Uterus (tissue), 2 donors: ENCODE measurements around the gene CAMK2D.

ENCODE experiments used
- POLR2A ChIP-seq, 2 donors: fragments of 450-650 bp; IDR thresholded peaks; one replicate each; pipeline ENCODE4 v1.6.1; 2016; ENCODE audit warnings: antibody characterized with exemption in 2 of 2, mild to moderate bottlenecking in 1 of 2, moderate library complexity in 1 of 2
- TF ChIP-seq, protein P1 (sequence below), 4 experiments: fragments of 200-600 bp in 2 of 4; fragments of 450-650 bp in 2 of 4; sonication (generic) in 2 of 4; IDR thresholded peaks; one replicate each; pipeline ENCODE4 v1.5.1; 2016 to 2019; ENCODE audit warnings: antibody characterized with exemption in 4 of 4, mild to moderate bottlenecking in 2 of 4, moderate library complexity in 1 of 4

DNA sequence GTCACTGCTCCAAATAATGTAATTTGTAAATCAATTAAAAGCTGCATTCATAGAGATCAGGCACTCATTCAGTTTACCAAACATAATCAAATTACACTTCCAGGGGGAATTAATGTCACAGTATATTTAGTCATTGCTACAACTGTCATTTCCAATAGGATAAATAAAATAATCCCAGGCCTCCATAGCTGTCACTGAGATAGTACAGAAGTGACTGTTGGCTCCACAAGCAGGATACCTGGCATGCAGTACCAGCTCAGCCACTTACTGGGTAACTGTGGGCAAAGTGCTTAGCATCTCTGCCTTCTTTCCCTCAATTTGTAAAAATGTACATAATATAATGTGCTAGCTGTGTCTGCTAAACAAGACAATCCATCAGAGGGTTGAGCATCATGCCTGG is 128.1 kb downstream of the CAMK2D start:
- TF ChIP-seq, protein P1, sequence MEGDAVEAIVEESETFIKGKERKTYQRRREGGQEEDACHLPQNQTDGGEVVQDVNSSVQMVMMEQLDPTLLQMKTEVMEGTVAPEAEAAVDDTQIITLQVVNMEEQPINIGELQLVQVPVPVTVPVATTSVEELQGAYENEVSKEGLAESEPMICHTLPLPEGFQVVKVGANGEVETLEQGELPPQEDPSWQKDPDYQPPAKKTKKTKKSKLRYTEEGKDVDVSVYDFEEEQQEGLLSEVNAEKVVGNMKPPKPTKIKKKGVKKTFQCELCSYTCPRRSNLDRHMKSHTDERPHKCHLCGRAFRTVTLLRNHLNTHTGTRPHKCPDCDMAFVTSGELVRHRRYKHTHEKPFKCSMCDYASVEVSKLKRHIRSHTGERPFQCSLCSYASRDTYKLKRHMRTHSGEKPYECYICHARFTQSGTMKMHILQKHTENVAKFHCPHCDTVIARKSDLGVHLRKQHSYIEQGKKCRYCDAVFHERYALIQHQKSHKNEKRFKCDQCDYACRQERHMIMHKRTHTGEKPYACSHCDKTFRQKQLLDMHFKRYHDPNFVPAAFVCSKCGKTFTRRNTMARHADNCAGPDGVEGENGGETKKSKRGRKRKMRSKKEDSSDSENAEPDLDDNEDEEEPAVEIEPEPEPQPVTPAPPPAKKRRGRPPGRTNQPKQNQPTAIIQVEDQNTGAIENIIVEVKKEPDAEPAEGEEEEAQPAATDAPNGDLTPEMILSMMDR (IDR thresholded peaks at IDR 0.05): no peak
- TF ChIP-seq POLR2A (IDR thresholded peaks at IDR 0.05): no peak
